SU-DHL-6 (cell line): Measurements from ENCODE around the gene SPDYE2B.
"Not testable (repeated sequence)": the region's sequence is repeated elsewhere in the genome, so short reads cannot be mapped to it uniquely, and the experiment has no call there.

ENCODE experiments used
- H2AFZ ChIP-seq: fragments of 200-600 bp; sonication (generic); 2 replicates; pipeline ENCODE4 v1.6.1; 2014; ENCODE audit warnings: low read depth, mild to moderate bottlenecking, moderate library complexity, mixed read lengths, antibody characterized with exemption, low read length; ENCODE audit not compliant: severe bottlenecking
- H3F3A ChIP-seq: fragments of 200-600 bp; shearing (Covaris generic); 2 replicates; pipeline ENCODE4 v1.6.0; 2016; ENCODE audit warnings: antibody characterized with exemption, mild to moderate bottlenecking; ENCODE audit not compliant: insufficient read depth
- H3K27ac ChIP-seq: fragments of 200-600 bp; sonication (generic); 2 replicates; pipeline ENCODE4 v1.5.1; 2016; ENCODE audit warnings: low read depth, mild to moderate bottlenecking, low read length, moderate library complexity, mixed read lengths
- H3K27me3 ChIP-seq: fragments of 200-600 bp; sonication (generic), shearing (Covaris generic); 2 replicates; pipeline ENCODE4 v1.6.0; 2014; ENCODE audit warnings: mild to moderate bottlenecking, low read length
- H3K36me3 ChIP-seq: fragments of 200-600 bp; sonication (generic); 2 replicates; pipeline ENCODE4 v1.6.1; 2014; ENCODE audit warnings: mild to moderate bottlenecking, low read length, mixed read lengths
- H3K4me2 ChIP-seq: fragments of 300-600, 200-600 bp; shearing (Covaris generic), sonication (generic); 2 replicates; pipeline ENCODE4 v1.6.0; 2014; ENCODE audit warnings: low read length, low read depth, mild to moderate bottlenecking; ENCODE audit not compliant: poor library complexity, severe bottlenecking
- H3K4me3 ChIP-seq: fragments of 200-600 bp; sonication (generic); 2 replicates; pipeline ENCODE4 v1.5.1; 2014; ENCODE audit warnings: antibody characterized with exemption, low read length, mild to moderate bottlenecking, mixed read lengths; ENCODE audit not compliant: insufficient read depth, poor library complexity, severe bottlenecking
- H3K79me2 ChIP-seq: fragments of 200-600 bp; sonication (generic); 2 replicates; pipeline ENCODE4 v1.6.1; 2014; ENCODE audit warnings: mild to moderate bottlenecking, low read length, moderate library complexity; ENCODE audit not compliant: insufficient read depth
- H3K9ac ChIP-seq: fragments of 200-600 bp; sonication (generic); 2 replicates; pipeline ENCODE4 v1.7.0; 2014; ENCODE audit warnings: mild to moderate bottlenecking, low read length
- H3K9me2 ChIP-seq: fragments of 200-600 bp; sonication (generic); replicated peaks from 2 replicates; pipeline ENCODE4 v1.6.1; 2014; ENCODE audit warnings: low read length; ENCODE audit not compliant: insufficient read depth
- H3K9me3 ChIP-seq: fragments of 200-600 bp; sonication (generic); 2 replicates; pipeline ENCODE4 v1.6.1; 2014; ENCODE audit warnings: low read length, mixed read lengths; ENCODE audit not compliant: insufficient read depth
- H4K20me1 ChIP-seq: fragments of 200-600 bp; sonication (generic); 2 replicates; pipeline ENCODE4 v1.6.1; 2014; ENCODE audit warnings: low read depth, mild to moderate bottlenecking, antibody characterized with exemption, low read length, moderate library complexity, mixed read lengths

Gene SPDYE2B, protein sequence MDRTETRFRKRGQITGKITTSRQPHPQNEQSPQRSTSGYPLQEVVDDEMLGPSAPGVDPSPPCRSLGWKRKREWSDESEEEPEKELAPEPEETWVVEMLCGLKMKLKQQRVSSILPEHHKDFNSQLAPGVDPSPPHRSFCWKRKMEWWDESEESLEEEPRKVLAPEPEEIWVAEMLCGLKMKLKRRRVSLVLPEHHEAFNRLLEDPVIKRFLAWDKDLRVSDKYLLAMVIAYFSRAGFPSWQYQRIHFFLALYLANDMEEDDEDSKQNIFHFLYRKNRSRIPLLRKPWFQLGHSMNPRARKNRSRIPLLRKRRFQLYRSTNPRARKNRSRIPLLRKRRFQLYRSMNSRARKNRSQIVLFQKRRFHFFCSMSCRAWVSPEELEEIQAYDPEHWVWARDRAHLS

DNA sequence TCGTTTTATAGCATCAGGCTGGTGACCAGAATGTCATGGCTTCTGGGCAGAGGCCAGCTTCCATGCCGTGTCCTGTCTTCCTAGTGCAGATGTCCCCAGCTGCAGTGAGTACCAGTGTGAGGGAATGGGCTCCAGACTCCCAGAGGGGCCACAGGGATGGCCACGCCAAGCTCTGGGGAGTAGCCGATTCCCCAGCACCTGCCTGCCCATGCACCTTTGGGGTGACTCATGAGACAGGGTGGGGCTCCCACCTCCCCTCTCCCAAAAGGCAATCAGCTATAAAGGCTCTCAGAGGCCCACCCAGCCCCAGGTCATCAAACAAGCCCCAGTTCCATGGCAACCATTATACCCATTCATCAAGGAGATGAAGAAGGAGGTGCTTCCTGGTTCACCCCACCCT is at the start of gene SPDYE2B:
SPDYE2B (plus strand) TSS at position 396 of the 400 bp plus-strand sequence. CDS start 2,030 bp downstream, outside the sequence.
- not testable (repeated sequence) for H3K9ac ChIP-seq, H2AFZ ChIP-seq, H3K9me2 ChIP-seq, H4K20me1 ChIP-seq, H3K4me2 ChIP-seq, H3K27ac ChIP-seq, H3K27me3 ChIP-seq, H3K4me3 ChIP-seq, H3K79me2 ChIP-seq, H3K36me3 ChIP-seq, H3F3A ChIP-seq, H3K9me3 ChIP-seq

DNA sequence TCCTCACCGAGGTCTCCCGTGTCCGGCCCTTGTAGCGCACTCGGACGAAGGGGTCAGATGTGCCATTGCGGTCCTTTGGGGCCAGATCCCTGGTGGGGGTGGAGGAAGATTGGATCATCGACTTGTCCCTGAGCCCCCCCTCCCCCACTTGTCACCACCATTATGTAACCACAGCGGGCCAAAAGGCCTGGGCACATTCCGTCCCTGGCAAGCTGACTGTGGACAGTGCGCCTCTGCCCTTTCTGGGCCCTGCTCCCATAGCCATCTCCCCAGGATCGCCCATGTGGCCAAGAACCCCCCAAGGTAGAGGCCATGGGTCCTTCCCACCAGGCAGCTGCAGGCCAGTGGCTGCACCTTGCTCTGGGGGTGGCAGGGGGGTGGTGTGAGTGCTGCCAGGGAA is 47.8 kb upstream of the SPDYE2B start:
- not testable (repeated sequence) for H3K36me3 ChIP-seq, H3F3A ChIP-seq, H3K27me3 ChIP-seq, H3K9ac ChIP-seq, H3K9me3 ChIP-seq, H2AFZ ChIP-seq, H3K79me2 ChIP-seq, H3K27ac ChIP-seq, H4K20me1 ChIP-seq, H3K4me3 ChIP-seq, H3K4me2 ChIP-seq, H3K9me2 ChIP-seq

DNA sequence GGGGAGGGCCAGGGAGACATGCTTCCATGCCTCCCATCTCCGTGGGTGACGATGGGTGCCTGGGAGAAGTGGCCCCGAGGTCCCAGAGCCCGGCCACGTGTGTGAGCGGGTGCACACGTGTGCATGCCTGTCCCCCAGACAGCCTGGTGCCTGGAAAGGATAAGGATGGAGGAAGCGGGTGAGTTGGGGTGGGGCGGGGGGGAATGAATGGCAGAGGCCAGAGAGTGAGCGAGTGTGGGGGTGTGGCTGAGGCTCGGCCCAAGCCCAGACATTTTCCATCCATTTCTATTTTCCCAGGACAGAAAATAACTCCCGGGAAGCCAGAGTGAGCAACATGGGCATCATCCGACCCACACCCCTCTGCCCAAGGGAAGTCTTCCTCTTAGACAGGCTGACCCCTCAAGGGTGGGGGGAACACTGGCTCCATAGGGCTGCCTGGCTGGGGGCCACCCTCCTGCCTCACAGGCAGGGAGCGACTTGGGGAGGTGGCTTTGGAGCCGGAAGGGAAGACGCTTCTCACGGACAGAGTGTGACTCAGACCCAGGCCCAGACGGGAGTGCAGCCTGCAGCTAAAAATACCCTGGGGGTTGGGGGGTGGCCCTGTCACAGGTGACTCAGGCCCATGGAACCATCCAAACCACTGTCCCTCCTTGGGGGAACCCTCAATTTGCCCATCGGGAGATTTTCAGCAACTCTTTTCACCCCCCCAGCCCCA is 45.5 kb upstream of the SPDYE2B start:
- H3K9me3 ChIP-seq, H3K27ac ChIP-seq, H3K36me3 ChIP-seq, H3K4me3 ChIP-seq, H3K27me3 ChIP-seq, H3K9ac ChIP-seq, H4K20me1 ChIP-seq, H3K4me2 ChIP-seq, H3F3A ChIP-seq, H3K9me2 ChIP-seq, H2AFZ ChIP-seq, H3K79me2 ChIP-seq: not testable (repeated sequence)

- H3K9ac ChIP-seq, H3K27ac ChIP-seq, H3K9me2 ChIP-seq, H2AFZ ChIP-seq, H3K4me2 ChIP-seq, H3K36me3 ChIP-seq, H4K20me1 ChIP-seq, H3K79me2 ChIP-seq, H3F3A ChIP-seq, H3K27me3 ChIP-seq, H3K9me3 ChIP-seq, H3K4me3 ChIP-seq: not testable (repeated sequence)
Measured at GRCh38 chr7:102606848-102607247, 43.3 kb upstream of the SPDYE2B start.

DNA sequence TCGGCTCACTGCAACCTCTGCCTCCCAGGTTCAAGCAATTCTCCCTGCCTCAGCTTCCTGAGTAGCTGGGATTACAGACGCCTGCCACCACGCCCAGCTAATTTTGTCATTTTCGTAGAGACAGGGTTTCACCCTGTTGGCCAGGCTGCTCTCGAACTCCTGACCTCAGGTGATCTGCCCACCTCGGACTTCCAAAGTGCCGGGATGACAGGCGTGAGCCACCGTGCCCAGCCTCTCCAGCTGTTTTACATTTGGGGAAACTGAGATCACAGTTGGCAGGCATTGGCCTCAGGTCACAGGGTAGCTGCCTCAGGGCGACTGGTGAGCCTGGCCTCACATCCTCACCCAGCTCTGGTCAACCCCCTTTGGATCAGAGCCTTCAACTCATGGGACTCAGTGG is 40.4 kb upstream of the SPDYE2B start:
- not testable (repeated sequence) for H3F3A ChIP-seq, H3K4me3 ChIP-seq, H4K20me1 ChIP-seq, H3K36me3 ChIP-seq, H3K27me3 ChIP-seq, H3K9me3 ChIP-seq, H2AFZ ChIP-seq, H3K27ac ChIP-seq, H3K4me2 ChIP-seq, H3K79me2 ChIP-seq, H3K9me2 ChIP-seq, H3K9ac ChIP-seq

GRCh38 chr7:102610441-102610840 is 39.7 kb upstream of the SPDYE2B start:
- H3K79me2 ChIP-seq, H3K4me2 ChIP-seq, H3K4me3 ChIP-seq, H3K36me3 ChIP-seq, H2AFZ ChIP-seq, H3K27me3 ChIP-seq, H3K27ac ChIP-seq, H3K9ac ChIP-seq, H3F3A ChIP-seq, H3K9me3 ChIP-seq, H3K9me2 ChIP-seq, H4K20me1 ChIP-seq: not testable (repeated sequence)

DNA sequence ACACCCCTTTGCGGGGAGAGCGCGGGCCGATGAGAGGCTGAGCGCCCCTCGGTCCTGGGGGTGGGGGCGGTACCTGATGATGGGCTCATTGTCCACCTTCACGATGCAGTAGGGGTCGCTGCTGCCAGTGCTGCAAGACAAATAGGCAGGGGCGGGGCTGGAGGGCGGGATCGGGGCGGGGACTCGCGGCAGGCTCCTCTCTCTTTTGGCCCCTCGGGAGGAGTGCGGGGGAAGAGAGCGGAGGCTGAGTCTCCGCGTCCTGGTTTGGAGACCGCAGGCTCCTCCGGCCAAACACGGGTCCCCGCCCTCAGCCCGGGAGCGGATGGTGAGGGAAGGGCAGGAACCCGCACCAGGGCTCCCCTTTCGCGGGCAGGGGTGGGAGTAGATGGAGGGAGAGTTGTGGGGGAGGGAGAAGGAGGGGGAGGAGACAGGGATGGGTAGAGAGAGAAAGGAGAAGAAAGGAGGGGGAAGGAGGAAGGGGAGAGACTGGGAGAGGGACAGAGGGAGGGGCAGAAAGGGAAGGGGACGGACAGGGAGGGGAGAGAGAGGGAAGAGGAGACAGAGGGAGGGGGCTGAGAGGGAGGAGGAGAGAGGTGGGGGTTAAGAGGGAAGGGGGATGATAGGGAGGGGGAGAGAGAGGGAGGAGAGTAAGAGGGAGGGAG is 39.0 kb upstream of the SPDYE2B start:
- not testable (repeated sequence) for H3K27ac ChIP-seq, H4K20me1 ChIP-seq, H3F3A ChIP-seq, H3K4me3 ChIP-seq, H3K9me3 ChIP-seq, H3K9ac ChIP-seq, H3K79me2 ChIP-seq, H3K9me2 ChIP-seq, H2AFZ ChIP-seq, H3K4me2 ChIP-seq, H3K27me3 ChIP-seq, H3K36me3 ChIP-seq
